Spleen (tissue), 7 donors: ENCODE measurements around the gene RNASE1.

Source experiments
- POLR2AphosphoS5 ChIP-seq, 3 donors: sonication (generic); formaldehyde crosslinking; IDR thresholded peaks; one replicate each; pipeline ENCODE4 v1.5.1; 2017; ENCODE audit warnings: antibody characterized with exemption in 3 of 3
- TF ChIP-seq, protein P1 (sequence below), 11 experiments: fragments of 200-600 bp in 7 of 11; fragments of 450-650 bp in 4 of 11; sonication (generic) in 4 of 11; IDR thresholded peaks in 8 of 11; conservative IDR thresholded peaks in 3 of 11; 1 replicate in 7 of 11; 2 replicates in 4 of 11; pipeline versions ENCODE4 v1.4.0 to v1.8.0; 2016 to 2021; ENCODE audit warnings: antibody characterized with exemption in 11 of 11, inconsistent platforms in 4 of 11, mild to moderate bottlenecking in 1 of 11
- donor health status: DM: no; HTN: no; CAD: no; lungs with moderate emphysema.
- donor health status: DM: no; HTN: no; CAD: no.
- donor health status: DM: no; HTN: no; CAD: no.

DNA sequence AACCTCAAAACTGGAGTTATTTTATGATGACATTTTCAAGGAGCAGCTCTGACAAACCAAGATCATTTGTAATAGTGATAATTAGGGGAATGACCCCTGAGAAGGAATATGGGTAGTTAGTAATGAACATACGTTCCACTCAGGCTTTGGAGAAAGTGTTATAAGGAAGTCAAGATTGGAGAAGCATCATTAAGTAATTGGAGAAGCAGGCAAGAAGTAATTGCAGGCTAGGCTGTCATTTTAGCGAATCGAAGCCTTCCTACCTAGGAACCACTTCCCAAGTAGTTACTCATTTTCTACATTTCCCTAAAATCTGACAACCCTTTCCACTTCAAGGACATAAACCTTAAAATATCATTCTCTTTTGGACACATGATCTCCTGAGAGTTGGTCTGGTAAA is 33.2 kb downstream of the RNASE1 start:
- TF ChIP-seq, protein P1, sequence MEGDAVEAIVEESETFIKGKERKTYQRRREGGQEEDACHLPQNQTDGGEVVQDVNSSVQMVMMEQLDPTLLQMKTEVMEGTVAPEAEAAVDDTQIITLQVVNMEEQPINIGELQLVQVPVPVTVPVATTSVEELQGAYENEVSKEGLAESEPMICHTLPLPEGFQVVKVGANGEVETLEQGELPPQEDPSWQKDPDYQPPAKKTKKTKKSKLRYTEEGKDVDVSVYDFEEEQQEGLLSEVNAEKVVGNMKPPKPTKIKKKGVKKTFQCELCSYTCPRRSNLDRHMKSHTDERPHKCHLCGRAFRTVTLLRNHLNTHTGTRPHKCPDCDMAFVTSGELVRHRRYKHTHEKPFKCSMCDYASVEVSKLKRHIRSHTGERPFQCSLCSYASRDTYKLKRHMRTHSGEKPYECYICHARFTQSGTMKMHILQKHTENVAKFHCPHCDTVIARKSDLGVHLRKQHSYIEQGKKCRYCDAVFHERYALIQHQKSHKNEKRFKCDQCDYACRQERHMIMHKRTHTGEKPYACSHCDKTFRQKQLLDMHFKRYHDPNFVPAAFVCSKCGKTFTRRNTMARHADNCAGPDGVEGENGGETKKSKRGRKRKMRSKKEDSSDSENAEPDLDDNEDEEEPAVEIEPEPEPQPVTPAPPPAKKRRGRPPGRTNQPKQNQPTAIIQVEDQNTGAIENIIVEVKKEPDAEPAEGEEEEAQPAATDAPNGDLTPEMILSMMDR (IDR thresholded peaks at IDR 0.05 in 8 of 11, conservative IDR thresholded peaks at IDR 0.05 in 3 of 11) = no peak
- no peak for TF ChIP-seq POLR2AphosphoS5 (IDR thresholded peaks at IDR 0.05)
